Measurements from ENCODE around the gene ERFL. TPM values are rescaled to one million over a fixed set of nuclear protein-coding genes. Genes with fewer than 3 reads are reported as not detected.

Gene ERFL
- total RNA-seq, 1 donor from 2014 or later: 0.49 TPM

DNA sequence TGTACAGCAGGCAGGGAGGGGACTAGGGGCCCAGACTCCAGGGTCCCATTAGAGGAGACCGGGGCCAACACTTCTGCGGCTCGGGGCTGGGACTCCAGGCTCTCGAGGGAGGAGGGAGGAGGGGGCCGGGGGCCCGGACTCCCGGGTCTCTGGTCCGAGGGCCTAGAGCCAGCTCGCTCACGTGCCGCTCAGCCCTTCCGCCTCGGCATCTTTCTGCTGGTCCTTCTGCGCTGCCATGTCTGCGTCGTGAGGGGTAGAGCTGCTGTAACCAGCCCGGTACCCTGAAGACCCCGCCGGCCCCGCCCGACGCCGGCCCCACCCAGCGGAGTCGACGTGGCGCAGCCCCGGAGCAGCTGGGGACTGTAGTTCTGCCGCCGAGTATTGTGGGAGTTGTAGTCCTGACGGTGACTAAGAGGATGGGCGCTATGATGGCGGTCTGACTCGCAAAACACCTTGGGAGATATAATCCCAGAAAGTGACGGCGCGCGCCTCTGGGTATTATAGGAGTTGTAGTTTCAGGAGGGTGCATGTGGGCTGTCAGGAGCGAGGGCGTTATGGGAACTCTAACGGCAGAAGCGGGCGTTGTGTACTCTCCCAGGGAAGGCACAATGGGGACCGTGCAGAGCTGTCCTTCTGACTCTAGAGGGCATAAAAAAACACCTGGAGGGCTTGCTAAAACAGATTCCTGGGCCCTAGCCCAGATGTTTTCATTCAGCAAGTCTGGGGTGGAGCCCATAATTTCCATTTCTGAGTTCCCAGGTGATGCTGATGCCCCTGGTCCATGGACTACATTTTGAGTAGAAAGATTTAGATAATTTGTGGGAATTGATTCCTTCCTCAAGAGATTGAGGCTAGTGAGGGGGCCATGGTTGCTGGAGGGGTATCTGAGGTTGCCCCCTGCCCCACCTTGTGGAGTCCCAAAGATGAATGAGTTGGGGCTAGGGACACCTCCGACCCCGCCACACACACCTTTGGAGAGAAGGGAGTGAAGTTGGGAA is 31.1 kb upstream of the ERFL start, which contains the start of gene RABAC1:
RABAC1 (minus strand) TSS at position 266 of the 998 bp plus-strand sequence; CDS start at position 237, 29 bp downstream.
- H3K4me1 ChIP-seq: peaks cover 14% of the 10 kb centered on the region
- no peaks in the 10 kb centered on the region for H3K27me3 ChIP-seq
- TF ChIP-seq POLR2A (IDR thresholded peaks at IDR 0.05) (peak in 1 of 2 donors; percentile 46), POLR2AphosphoS5 (IDR thresholded peaks at IDR 0.05; ENCODE audit: insufficient read depth in 1 of 2, low read depth in 1 of 2) (peak; percentile 85 to 88)
- TF ChIP-seq, protein P1, sequence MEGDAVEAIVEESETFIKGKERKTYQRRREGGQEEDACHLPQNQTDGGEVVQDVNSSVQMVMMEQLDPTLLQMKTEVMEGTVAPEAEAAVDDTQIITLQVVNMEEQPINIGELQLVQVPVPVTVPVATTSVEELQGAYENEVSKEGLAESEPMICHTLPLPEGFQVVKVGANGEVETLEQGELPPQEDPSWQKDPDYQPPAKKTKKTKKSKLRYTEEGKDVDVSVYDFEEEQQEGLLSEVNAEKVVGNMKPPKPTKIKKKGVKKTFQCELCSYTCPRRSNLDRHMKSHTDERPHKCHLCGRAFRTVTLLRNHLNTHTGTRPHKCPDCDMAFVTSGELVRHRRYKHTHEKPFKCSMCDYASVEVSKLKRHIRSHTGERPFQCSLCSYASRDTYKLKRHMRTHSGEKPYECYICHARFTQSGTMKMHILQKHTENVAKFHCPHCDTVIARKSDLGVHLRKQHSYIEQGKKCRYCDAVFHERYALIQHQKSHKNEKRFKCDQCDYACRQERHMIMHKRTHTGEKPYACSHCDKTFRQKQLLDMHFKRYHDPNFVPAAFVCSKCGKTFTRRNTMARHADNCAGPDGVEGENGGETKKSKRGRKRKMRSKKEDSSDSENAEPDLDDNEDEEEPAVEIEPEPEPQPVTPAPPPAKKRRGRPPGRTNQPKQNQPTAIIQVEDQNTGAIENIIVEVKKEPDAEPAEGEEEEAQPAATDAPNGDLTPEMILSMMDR (IDR thresholded peaks at IDR 0.05): no peak
- H3K9me3 ChIP-seq: no peaks in the 10 kb centered on the region
- intact Hi-C loops (cut with DNase I): loop anchor here (5.0 kb wide), 1 partner anchor 77 kb away; the partner anchor contains the start of gene ARHGEF1
- H3K4me3 ChIP-seq: peak within 1 kb of the TSS; percentile 85
- peaks cover 0 to 12% of the 10 kb centered on the region in 2 donors for H3K36me3 ChIP-seq
- no peak for DNase-seq (ENCODE audit: extremely low spot score in 2 of 2)
- H3K27ac ChIP-seq: peak within 1 kb of the TSS; percentile 93

DNA sequence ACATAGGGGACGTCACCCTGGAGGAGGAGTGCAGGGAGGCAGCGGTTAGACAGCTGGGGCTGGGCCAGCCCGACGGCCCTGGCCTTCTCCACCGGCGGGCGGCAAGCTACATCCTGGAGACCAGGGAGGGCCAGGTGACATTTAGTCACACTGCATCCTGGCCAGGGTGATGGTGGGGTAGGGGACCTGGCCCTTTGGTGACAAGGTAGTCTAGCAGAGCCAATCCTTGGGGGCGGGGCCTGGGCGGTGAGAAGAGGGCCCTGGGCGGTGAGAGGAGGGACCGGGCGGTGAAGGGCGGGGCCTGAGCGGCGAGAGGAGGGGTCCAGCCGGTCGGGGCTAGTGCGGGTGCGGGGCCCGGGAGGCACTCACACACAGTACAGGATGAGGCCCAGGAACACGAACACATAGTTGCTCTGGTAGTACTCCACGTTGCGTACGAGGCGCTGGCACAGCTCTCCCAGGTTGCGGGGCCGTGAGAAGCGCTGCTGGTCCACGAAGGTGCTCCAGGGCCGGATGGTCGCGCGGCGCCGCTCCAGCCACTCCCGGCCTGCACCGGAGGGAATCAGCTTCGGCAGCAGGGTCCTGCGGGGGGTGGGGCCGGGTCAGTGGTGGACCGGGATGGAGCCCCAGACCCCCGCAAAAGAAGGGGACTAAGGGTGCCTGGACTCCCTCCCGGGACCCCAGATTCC is 30.3 kb upstream of the ERFL start:
- peak overlapping the region; percentile 85 for H3K4me3 ChIP-seq
- H3K27me3 ChIP-seq: no peaks in the 10 kb centered on the region
- peak overlapping the region; percentile 93 for H3K27ac ChIP-seq
- H3K36me3 ChIP-seq: peaks cover 0 to 12% of the 10 kb centered on the region in 2 donors
- H3K4me1 ChIP-seq: peaks cover 14% of the 10 kb centered on the region
- H3K9me3 ChIP-seq: no peaks in the 10 kb centered on the region
- DNase-seq (ENCODE audit: extremely low spot score in 2 of 2): no peak
- TF ChIP-seq POLR2AphosphoS5 (IDR thresholded peaks at IDR 0.05; ENCODE audit: insufficient read depth in 1 of 2, low read depth in 1 of 2) (peak in 1 of 2 donors; percentile 85), POLR2A (IDR thresholded peaks at IDR 0.05) (peak in 1 of 2 donors; percentile 52)
- TF ChIP-seq, protein P1 (IDR thresholded peaks at IDR 0.05): no peak
- intact Hi-C loops (cut with DNase I): loop anchor here (5.0 kb wide), 1 partner anchor 76 kb away; the partner anchor contains the start of gene ARHGEF1

DNA sequence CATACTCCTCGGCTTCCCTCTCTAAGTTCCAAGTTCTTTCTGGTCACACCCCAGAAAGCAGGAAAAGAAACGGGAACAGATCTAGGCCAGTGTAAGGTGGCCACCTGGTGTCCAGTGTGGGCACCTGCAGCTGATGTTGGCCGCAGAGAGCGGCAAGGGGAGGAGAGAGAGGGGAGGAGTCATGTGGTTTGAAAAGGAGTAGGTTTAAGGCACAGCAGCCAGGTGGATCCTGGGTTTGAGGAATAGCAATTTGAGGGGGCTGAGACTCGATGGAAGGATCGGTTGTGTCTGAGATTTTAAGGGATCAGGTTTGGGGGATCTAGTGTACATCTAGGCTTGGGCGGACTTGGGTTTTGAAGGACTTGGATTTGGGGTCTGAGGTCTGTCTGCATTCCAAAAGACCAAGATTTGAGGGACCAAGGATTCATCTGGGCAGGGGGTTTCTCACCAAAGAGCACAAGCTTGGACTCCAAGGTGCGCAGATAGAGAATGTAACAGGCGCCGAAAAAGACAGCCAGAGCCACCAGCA is 29.7 kb upstream of the ERFL start:
- Histone ChIP-seq H3K27me3 (no peaks in the 10 kb centered on the region), H3K9me3 (no peaks in the 10 kb centered on the region), H3K27ac (peak overlapping the region; percentile 93), H3K36me3 (peaks cover 0 to 12% of the 10 kb centered on the region in 2 donors), H3K4me3 (peak overlapping the region; percentile 85), H3K4me1 (peaks cover 14% of the 10 kb centered on the region)
- no peak for DNase-seq (ENCODE audit: extremely low spot score in 2 of 2)
- TF ChIP-seq POLR2AphosphoS5 (IDR thresholded peaks at IDR 0.05; ENCODE audit: insufficient read depth in 1 of 2, low read depth in 1 of 2) (peak in 1 of 2 donors; percentile 44), POLR2A (IDR thresholded peaks at IDR 0.05) (no peak)
- TF ChIP-seq, protein P1 (IDR thresholded peaks at IDR 0.05): peak; percentile 46 to 61 (median 59)
- intact Hi-C loops (cut with DNase I): loop anchor here (5.0 kb wide), 1 partner anchor 76 kb away; the partner anchor contains the start of gene ARHGEF1

DNA sequence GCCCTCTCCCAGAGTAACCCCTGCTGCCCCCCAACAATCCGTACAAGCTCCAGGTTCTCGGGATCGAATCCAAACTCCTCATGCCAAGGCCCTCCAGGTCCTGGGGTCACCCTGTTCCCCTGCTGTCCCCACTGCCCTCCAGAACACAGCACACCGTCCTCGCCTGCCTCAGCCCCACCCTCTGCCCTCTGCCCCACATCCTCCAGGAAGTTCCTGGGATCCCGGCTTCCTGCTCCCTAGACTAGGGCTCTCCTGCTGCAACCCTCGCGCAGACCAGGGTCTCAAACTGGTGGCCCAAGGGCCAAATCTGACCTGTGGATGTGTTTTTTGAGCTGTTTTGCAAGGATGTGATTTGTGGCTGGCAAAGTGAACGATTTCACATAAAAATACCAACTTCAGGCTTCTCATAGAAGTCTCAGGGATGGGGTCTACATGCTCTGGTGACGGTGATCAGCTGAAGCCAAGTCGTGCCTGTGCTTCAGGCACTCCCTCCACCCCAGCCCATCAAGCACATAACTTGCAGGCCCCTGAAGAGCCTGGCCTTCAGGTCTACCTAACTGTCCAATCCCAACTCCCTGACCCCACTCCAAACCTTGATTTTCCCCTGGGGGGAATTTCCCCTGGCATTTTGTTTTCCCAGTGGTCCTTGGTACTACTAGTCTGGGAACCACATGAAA is 29.1 kb upstream of the ERFL start:
- TF ChIP-seq POLR2AphosphoS5 (IDR thresholded peaks at IDR 0.05; ENCODE audit: insufficient read depth in 1 of 2, low read depth in 1 of 2) (no peak), POLR2A (IDR thresholded peaks at IDR 0.05) (no peak)
- TF ChIP-seq, protein P1 (IDR thresholded peaks at IDR 0.05): no peak
- Histone ChIP-seq H3K9me3 (no peaks in the 10 kb centered on the region), H3K4me3 (peak overlapping the region in 1 of 2 donors; percentile 85), H3K4me1 (peaks cover 14% of the 10 kb centered on the region), H3K27me3 (no peaks in the 10 kb centered on the region), H3K36me3 (peaks cover 0 to 12% of the 10 kb centered on the region in 2 donors), H3K27ac (peak overlapping the region; percentile 93)
- DNase-seq (ENCODE audit: extremely low spot score in 2 of 2): no peak
- intact Hi-C loops (cut with DNase I): loop anchor here (5.0 kb wide), 1 partner anchor 75 kb away; the partner anchor contains the start of gene ARHGEF1
